ENCODE data around the gene TRAM2.

- TF ChIP-seq CTCF (IDR thresholded peaks at IDR 0.05; ENCODE audit: low read depth, low read length) (no peak), EZH2phosphoT487 (IDR thresholded peaks at IDR 0.05; ENCODE audit: low read depth) (no peak)
Observed at GRCh38 chr6:52536424-52536916, 40.4 kb downstream of the TRAM2 start.

Measured in OCI-LY3 (cell line).